ENCODE results near the gene MEF2C.
A peak's percentile ranks its signal among the peaks of the same experiment; 100 is the strongest.
"Not testable (repeated sequence)": the region's sequence is repeated elsewhere in the genome, so short reads cannot be mapped to it uniquely, and the experiment has no call there.

The MEF2C gene

DNA sequence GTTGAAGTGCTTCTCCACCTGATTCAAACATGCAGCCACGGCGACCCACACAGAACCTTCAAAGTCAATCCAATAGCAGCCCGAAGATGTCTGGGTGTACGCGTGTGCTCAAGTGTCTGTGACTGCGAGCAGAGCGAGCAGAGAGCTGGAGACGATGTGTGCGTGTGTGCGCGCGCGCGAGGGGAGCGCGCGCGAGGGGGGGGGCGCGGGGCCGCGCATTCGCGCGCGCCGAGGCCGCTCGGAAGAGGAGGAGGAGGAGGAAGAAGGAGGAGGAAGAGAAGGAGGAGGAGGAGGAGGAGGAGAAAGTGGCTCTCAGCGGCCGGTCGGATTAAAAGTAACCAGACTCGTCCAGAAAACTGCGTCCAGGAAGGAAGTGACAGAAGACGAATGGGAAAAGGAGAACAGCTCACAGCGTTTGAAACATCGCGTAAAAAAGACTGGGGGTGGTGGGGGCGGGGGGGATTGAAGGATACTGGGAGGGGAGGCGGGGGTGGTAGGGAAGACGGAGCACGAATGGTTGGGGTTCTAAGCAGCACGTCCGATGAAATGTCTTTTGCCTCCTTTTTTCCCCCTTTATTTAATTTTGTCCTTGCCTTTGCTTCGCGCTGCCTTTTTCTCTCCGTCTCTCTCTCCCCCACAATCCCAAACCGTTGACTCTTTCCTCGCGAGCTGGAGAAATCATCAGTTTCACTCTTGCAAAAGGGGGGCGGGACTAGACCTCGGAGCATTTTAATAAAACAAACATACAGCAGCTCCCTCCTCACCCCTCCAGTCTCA is at the start of gene MEF2C:
Gene MEF2C, minus strand, starts transcription at position 126 of the 777 bp plus-strand sequence. CDS start 59,396 bp downstream, outside the sequence.
- DNase-seq: peak; percentile 72 to 76

DNA sequence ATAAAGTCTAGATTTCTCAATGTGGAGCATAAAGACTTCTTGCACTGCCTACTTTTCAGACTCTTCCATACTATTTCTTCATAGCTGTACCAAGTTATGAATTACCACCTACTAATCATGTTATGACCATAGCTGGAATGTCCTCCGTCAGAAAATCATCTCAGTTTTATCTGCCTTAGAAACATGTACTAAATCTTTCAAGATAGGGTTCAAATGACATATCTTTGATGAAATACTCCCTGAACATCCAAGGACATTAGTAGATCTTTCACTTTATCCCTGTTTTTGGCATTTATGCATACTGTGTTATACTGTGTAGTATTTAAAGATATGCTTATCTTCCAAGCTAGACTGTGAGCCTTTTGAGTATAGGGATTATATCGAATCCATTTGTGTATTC is 49.6 kb upstream of the MEF2C start:
- no peak for DNase-seq

DNA sequence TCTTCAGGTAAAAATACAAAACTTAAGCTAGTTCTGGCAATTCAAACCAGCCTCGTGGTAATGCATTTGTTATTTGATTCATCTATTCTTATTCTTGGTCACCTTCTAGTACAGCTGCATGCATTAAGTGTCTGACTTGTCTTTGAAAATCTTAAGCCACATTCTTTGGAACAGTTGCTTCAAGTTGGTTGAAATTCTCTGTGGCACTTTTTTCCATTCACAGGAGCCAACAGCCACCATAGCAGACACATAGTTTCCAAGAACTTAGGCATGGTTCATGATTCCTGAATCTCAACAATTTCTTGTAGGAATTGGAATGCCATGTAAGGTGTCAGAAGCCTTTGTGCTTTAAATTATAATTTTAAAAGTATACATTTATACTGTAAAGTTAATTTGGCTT is 47.4 kb upstream of the MEF2C start:
- DNase-seq: no peak

DNA sequence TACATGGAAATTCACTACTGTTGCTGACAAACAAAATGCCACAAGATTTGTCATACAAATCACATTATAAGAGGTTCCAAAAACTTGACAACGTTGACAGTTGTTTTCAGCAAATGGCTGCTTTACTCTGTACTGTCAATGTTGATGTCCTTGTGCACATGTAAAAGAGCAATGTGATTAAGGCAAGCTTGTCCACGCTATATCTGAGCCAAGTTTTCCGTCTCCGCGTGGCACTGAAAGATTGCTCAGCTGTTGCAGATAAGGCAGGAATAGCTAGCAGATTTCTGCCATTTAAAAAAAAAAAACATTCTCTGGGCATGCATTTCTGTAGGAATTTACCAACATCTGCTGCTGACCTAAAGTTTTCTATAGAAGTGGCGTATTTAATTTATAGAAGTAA is 46.4 kb upstream of the MEF2C start:
- no peak for DNase-seq

DNA sequence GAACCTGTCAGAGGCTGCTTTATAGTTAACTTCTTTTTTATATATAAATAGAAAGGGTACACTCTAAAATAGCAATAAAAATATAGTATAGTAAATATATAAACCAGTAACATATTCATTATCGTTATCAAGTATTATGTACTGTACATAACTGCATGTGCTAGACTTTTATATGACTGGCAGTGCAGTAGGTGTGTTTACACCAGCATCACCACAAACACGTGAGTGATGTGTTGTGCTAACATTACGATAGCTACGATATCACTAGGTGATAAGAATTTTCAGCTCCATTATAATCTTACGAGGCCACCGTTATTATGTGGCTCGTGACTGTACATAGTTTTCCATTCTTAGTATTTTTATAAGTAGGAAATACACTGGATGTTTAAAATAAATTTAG is 43.8 kb upstream of the MEF2C start:
- no peak for DNase-seq

GRCh38 chr5:88925692-88926490 is 42.9 kb upstream of the MEF2C start:
- no peak for DNase-seq

DNA sequence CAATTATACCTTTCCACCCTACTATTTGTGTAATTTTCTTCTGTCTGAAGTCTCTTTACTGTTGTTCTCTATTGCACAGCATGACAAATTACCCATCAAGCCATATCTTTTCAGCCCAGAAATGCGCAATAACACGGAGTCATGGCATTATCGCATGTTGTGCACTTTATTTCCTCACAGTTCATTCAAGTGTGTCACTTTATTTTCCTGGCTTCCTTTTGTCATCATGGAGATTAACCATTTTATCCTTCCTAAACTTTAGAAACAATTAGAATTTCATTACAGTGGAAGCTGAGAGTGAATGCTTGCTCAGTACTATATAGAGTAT is 41.3 kb upstream of the MEF2C start:
- no peak for DNase-seq

DNA sequence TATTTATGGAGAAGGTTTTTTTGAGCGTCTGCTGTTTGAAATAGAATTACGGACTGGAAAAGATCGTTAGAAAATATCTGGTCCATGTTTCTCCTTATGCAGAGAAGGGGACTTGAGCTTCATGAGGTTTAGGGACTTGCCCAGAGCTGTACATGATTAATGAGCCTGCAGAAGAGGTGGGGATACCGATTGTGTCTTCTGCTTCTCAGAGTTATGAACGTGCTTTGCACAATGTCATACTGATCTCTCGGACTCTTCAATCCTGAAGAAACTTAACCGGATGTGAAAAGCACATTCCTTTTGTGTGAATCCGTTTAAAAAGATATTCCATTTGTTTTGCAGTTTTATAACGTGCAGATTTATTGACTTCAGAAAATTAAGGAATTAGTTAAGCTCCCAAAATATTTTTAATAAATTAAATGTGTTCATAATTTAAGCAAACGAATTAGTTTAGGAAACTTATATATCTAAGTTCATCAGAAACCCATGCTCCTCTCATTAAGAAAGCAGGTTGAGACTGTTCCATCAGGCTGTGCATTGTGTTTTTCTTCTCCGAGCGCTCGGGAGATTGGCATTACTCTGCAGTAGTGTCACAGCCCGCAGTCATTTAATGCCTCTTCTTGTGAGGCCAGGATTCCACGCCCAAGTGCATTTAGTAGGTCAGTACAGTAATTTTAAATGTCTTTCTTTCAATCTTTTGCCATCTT is 40.8 kb upstream of the MEF2C start:
- no peak for DNase-seq

DNA sequence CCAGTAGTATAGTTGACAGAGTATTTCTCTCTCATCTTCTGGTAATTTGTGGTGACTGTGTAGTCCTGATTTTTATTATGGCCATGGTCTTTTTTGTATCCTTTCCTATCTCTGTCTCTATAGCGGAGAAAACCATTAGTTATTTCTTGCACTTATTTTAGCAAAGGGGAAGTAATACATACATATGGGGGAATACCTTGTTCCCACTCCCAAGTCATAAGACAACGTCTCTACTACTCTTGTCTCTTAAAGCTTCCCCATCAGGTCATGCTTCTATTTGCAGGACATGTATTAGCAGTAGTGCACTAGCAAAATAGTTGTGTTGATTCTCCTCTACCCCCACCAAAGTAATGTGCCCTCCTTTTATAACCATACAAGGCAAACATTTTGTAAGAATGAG is 29.8 kb upstream of the MEF2C start:
- not testable (repeated sequence) for DNase-seq

DNA sequence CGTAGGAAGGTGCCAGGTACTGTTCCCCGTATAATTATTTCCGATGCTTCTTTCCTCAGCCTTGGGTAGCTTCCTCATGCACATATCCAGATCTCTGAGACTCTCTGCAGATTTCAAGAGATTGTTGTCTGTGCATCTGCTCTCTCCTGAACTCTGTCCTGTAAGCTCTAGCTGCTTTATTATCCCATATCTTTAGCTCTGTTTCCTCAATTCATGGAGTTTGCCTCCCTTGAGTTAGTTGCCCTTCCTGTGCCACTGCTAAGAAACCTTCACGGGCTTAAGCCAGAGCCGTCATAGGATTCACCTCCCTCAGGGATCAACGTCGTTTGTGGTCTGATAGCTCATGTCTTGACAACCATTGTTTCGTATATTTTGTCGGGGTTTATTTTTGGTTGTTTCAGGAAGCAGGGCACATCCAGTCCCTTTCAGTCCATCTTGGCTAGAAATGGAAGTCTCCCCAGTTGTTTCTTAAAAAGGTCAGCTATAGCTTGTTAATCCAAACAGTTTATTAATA is 28.1 kb upstream of the MEF2C start:
- not testable (repeated sequence) for DNase-seq

GRCh38 chr5:88904478-88904877 is 21.5 kb upstream of the MEF2C start:
- not testable (repeated sequence) for DNase-seq

DNA sequence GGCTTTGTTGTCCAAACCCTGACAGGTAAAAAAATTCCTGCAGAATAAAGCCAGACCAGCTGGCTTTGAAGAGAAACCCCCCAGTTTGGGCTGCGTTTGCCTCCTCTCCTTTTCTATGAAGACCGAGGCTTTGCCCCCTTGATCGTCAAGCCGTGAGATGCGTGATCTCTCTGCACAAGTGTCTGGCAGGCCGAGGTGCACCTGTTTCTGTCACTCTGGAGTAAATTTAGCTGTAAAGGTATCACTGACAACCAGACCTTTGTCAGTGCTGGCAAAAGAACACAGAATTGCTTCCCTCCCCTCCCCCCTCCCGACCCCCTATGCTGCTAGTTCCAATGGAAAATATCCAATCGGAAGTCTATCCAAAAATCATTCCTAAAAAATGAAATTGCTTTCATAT is 21.0 kb upstream of the MEF2C start:
- not testable (repeated sequence) for DNase-seq

GRCh38 chr5:88901077-88901476 is 18.1 kb upstream of the MEF2C start:
- DNase-seq: not testable (repeated sequence)

- DNase-seq: no peak
These were observed 16.2 kb upstream of the MEF2C start for GRCh38 chr5:88899096-88899737.

- no peak for DNase-seq
These were observed 14.8 kb upstream of the MEF2C start for GRCh38 chr5:88897748-88898147.

DNA sequence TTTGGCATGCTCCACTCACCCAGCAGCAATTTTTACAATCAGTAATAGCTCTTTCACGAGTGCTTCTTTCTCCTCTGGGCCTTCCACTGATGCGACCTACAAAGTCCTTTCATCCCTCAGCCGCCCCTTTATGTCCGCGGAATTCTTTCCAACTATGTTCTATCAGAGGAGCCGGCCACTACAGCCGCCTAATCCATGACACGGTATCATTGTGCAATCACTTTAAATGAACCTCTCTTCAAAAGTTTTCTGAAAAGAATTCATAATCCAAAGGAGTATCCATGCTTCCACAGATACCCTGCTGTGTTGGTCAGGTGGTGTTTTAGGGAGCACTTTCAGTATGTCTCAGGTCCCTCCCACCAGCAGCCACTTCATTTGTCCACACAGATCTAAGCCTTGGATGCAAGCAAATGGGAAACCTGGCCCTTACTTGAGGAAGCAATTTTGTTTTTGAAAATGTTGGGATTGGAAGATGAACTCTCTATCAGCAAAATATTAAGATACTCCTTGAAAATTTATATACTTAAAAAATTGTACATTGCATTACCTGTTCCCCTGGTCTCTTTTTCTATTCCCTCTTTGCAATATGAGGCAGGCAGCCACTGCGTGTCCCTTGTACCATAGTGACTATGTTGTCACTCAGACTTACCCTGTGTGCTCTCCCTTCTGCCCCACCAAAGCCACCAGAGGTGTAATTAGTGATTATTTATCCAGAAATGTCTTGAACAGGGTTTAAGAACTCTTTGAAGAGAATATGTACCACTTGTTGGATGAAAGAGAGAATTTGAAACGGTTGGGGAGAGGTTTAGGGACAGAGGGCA is 12.9 kb upstream of the MEF2C start:
- no peak for DNase-seq

DNA sequence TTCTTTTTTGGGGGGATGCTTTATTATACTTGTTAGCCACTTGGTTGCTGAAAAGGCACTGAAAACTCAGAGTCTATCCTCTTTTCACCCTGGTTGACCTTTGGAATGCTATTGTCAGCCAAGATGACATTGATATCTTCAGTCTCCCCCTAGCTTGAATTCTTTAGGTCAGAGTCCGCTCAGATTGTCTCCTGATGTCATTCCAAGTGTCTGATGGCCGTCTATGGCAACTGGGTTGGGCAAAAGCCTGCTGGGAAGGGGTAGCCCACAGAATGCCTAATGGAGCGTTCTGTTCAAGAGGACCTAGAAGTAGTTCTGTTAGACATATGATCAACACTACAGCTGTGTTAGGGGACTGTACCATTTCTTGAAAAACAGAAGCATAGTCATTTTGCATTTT is 9.7 kb upstream of the MEF2C start:
- DNase-seq: no peak

GRCh38 chr5:88890070-88890781 is 7.2 kb upstream of the MEF2C start:
- DNase-seq: peak; percentile 21 to 38

- DNase-seq: peak in 1 of 2 experiments; percentile 53
These were observed 6.4 kb upstream of the MEF2C start for GRCh38 chr5:88889189-88890069.

DNA sequence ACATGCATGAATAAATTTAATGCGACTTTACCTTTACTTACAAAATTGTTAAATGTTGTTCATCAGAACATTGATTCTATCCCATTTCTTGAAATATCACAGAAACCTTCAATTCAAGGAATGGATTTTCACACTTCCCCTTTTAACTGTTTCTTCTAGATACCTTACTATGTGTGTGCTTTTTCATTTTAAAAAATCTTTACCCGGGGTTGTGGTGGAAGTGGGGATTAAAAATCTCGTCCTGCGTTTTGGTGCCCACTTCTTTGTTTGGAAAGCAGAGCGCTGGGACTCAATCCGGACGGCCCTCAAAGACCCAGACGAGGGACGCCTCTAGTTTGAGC is 5.8 kb upstream of the MEF2C start:
- no peak for DNase-seq

Data from AML-193 (cell line).